Left ventricle myocardium inferior (tissue), 1 donor: Measurements from ENCODE around the gene CARD8. TPM values are rescaled to one million over a fixed set of nuclear protein-coding genes. Genes with fewer than 3 reads are reported as not detected.
A peak's percentile ranks its signal among the peaks of the same experiment; 100 is the strongest.

Experiments used
- DNase-seq: peaks from one replicate; pipeline ENCODE4 v3.0.0-alpha.2; 2020
- H3K27ac ChIP-seq: fragments of 200-600 bp; replicated peaks from 2 replicates; pipeline ENCODE4 v1.8.0; 2021
- H3K27me3 ChIP-seq: fragments of 200-600 bp; 2 replicates; pipeline ENCODE4 v1.8.0; 2021; ENCODE audit warnings: low read depth
- H3K36me3 ChIP-seq: fragments of 200-600 bp; 2 replicates; pipeline ENCODE4 v1.8.0; 2021
- H3K4me1 ChIP-seq: fragments of 200-600 bp; 2 replicates; pipeline ENCODE4 v1.8.0; 2021
- H3K4me3 ChIP-seq: fragments of 200-600 bp; 2 replicates; pipeline ENCODE4 v1.8.0; 2021; ENCODE audit warnings: mild to moderate bottlenecking, moderate library complexity
- H3K9me3 ChIP-seq: fragments of 200-600 bp; replicated peaks from 2 replicates; pipeline ENCODE4 v1.8.0; 2021
- CTCF ChIP-seq: fragments of 200-600 bp; IDR thresholded peaks from 2 replicates; pipeline ENCODE4 v1.8.0; 2021; ENCODE audit warnings: antibody characterized with exemption, mild to moderate bottlenecking, borderline replicate concordance
- intact Hi-C: fragments of 100-400 bp; cut with micrococcal nuclease; formaldehyde crosslinking; loops from one replicate; pipeline ENCODE4 v1.11.0; 2022
- total RNA-seq: library from RNA; stranded (reverse); fragmentation: NEBNext Ultra II Directional; extraction: Animal tissue kit (Norgen Biotek cat#: 25700); gene quantifications from one replicate; pipeline ENCODE4 v1.2.1, GENCODE V29; 2021
- donor health status: DM: no; HTN: yes; CAD: no; lungs with severe emphysema.

Gene CARD8
- total RNA-seq, 1 donor from 2014 or later, result 33.3 TPM

DNA sequence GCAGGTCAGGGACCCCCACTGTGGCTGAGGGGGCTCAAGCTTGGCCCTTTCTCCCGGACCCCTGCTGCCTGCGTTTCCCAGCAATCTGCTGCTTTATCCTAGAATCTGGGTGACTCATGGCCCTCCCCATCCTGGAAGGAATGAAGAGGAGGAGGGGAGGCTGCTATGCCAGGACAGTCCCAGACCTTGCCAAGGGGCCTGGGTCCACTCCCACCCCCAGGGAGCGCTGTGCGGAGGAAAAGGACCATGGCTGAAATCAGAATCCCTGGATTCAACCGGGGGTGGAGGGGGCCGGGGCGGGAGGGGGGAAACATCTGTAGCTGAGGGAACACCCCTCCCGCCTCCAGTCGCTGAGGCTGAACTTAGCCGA lies 34.7 kb upstream of the CARD8 start:
- peaks cover 16% of the 10 kb centered on the region for H3K9me3 ChIP-seq
- peaks cover 15% of the 10 kb centered on the region for H3K4me1 ChIP-seq
- H3K27ac ChIP-seq, result no peak overlapping the region
- TF ChIP-seq CTCF, result no peak
- intact Hi-C loops, result no loop called here
- H3K36me3 ChIP-seq, result peaks cover 14% of the 10 kb centered on the region
- peak overlapping the region; percentile 69 for H3K4me3 ChIP-seq
- no peak for DNase-seq
- peaks cover 15% of the 10 kb centered on the region for H3K27me3 ChIP-seq

DNA sequence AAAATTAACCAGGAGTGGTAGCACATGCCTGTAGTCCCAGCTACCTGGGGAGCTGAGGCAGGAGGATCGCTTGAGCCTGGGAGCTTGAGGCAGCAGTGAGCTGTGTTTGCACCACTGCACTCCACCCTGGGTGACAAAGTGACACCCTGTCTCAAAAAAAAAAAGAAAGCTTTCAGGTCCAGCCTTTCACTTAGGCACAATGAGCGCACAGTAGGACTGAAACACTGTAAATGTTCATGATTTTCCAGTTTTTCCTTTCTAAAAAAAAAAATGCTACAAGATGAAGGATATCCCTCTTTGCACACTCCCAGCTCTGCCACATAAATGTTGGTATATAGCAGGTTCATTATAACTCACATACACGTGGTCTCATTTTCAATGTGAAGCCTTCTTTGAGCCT lies 32.0 kb upstream of the CARD8 start:
- peaks cover 6% of the 10 kb centered on the region for H3K27me3 ChIP-seq
- intact Hi-C loops, result no loop called here
- H3K36me3 ChIP-seq, result peaks cover 23% of the 10 kb centered on the region
- no peak overlapping the region for H3K4me3 ChIP-seq
- H3K9me3 ChIP-seq, result peaks cover 27% of the 10 kb centered on the region
- H3K4me1 ChIP-seq, result peaks cover 15% of the 10 kb centered on the region
- H3K27ac ChIP-seq, result no peak overlapping the region
- no peak for TF ChIP-seq CTCF
- DNase-seq, result no peak

DNA sequence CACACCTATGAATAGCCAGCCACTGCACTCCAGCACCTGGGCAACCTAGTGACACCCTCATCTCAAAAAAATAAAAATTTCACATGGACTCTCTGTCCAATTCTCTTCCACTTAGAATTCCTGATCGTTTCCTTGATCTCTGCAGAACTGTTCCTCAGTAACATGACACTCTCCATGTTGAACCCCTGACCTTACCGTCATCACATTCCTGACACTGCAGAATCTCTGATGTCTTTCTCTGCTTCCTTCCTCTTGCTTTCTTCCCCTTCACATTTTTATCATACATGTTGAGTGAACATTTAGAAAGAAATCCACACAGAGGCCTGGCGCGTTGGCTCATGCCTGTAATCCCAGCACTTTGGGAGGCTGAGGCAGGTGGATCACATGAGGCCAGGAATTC lies 29.2 kb upstream of the CARD8 start:
- no peak overlapping the region for H3K27ac ChIP-seq
- intact Hi-C loops, result no loop called here
- H3K4me3 ChIP-seq, result no peak overlapping the region
- no peaks in the 10 kb centered on the region for H3K27me3 ChIP-seq
- H3K9me3 ChIP-seq, result peaks cover 29% of the 10 kb centered on the region
- TF ChIP-seq CTCF, result no peak
- no peaks in the 10 kb centered on the region for H3K4me1 ChIP-seq
- no peak for DNase-seq
- peaks cover 24% of the 10 kb centered on the region for H3K36me3 ChIP-seq

DNA sequence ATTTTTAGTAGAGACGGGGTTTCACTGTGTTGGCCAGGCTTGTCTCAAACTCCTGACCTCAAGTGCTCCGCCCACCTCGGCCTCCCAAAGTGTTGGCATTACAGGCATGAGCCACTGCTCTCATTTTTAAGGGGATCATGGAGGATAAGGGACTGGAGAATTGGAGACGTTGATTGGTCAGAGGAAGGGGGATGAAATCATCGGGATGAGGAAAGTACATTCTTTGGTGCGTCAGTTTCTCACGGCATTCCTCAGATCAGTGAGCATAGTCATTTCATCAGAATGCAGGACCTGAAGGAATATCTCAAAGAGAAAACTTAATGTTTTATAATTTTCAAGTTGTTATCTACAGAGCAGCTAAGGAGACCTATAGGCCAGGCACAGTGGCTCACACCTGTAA lies 28.2 kb upstream of the CARD8 start:
- DNase-seq, result no peak
- no peak for TF ChIP-seq CTCF
- Histone ChIP-seq H3K36me3 (peaks cover 24% of the 10 kb centered on the region), H3K27me3 (no peaks in the 10 kb centered on the region), H3K4me1 (no peaks in the 10 kb centered on the region), H3K4me3 (no peak overlapping the region), H3K27ac (no peak overlapping the region), H3K9me3 (peaks cover 29% of the 10 kb centered on the region)
- intact Hi-C loops, result no loop called here

- Histone ChIP-seq H3K27me3 (no peaks in the 10 kb centered on the region), H3K4me3 (no peak overlapping the region), H3K4me1 (no peaks in the 10 kb centered on the region), H3K36me3 (peaks cover 10% of the 10 kb centered on the region), H3K9me3 (peaks cover 13% of the 10 kb centered on the region), H3K27ac (no peak overlapping the region)
- DNase-seq, result no peak
- intact Hi-C loops, result no loop called here
- no peak for TF ChIP-seq CTCF
Observed at GRCh38 chr19:48279747-48280146, 24.0 kb upstream of the CARD8 start.

DNA sequence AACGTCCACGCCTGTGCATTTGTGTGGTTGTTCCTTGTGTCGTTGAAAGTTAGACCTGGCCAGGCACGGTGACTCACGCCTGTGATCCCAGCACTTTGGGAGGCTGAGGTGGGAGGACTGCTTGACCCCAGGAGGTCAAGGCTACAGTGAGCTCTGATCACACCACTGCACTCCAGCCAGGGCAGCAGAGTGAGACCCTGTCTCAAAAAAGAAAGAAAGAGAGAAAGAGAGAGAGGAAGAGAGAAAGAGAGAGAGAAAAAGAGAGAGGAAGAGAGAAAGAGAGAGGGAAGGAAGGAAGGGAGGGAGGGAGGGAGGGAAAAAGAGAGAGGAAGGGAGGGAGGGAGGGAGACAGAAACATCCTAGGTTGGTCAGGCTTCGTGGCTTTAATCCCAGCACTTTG lies 19.2 kb upstream of the CARD8 start:
- Histone ChIP-seq H3K27me3 (peaks cover 13% of the 10 kb centered on the region), H3K4me3 (no peak overlapping the region), H3K9me3 (no peaks in the 10 kb centered on the region), H3K4me1 (peaks cover 14% of the 10 kb centered on the region), H3K36me3 (no peaks in the 10 kb centered on the region), H3K27ac (no peak overlapping the region)
- no peak for DNase-seq
- intact Hi-C loops, result no loop called here
- no peak for TF ChIP-seq CTCF
